ENCODE measurements around the gene ACCSL. TPM values are rescaled to one million over a fixed set of nuclear protein-coding genes. Genes with fewer than 3 reads are reported as not detected.

ACCSL gene
- total RNA-seq = not detected in 2 replicates

DNA sequence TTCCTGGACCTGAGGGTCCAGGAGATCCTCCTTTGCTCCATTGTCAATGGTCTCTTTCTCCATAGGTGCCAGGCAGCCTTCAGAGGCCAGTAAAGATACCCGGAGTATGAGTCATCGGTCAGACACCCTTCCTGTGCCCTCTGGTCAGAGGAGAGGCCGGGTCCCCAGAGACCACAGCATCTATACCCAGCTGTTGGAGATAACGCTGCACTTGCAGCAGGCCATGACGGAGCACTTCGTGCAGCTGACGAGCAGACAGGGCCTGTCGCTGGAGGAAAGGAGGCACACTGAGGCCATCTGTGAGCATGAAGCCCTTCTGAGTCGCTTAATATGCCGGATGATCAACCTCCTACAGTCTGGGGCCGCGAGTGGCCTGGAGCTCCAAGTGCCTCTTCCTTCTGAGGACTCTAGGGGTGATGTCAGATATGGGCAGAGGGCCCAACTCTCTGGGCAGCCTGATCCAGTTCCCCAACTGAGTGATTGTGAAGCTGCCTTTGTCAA is at the start of gene ACCSL:
ACCSL (plus strand) TSS at position 51 of the 501 bp plus-strand sequence; CDS start at position 107, 56 bp downstream.
- Mint-ChIP-seq H3K9me3 (no peaks in the 10 kb centered on the region), H3K36me3 (ENCODE audit: low read depth) (no peaks in the 10 kb centered on the region), H3K4me1 (ENCODE audit: low read depth) (no peaks in the 10 kb centered on the region), H3K27me3 (ENCODE audit: insufficient read depth) (peaks cover 3% of the 10 kb centered on the region), H3K27ac (no peak within 1 kb of the TSS), H3K4me3 (no peak within 1 kb of the TSS)
- intact Hi-C loops (cut with micrococcal nuclease) = no loop called here
- no peak for DNase-seq (ENCODE audit: low spot score)

DNA sequence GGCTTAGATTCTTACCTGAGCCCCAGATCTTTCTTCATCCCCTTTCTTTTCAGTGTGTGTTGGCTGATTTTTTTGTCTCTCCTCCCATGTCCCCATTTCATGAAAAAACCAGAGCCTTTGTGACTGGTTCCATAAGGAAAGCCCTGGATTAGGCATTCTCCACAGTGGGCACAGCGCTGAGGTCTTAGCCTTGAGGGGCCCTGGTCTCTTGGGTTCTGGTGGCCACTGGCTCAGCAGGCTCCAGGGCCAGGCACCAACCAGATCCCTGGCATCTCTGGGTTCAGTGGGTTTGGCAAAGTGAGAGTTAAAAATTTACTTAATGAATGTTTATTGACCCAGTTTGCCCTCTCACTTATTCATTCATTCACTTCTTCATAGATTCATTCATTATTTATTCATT is 49.5 kb upstream of the ACCSL start:
- Mint-ChIP-seq H3K9me3 (no peaks in the 10 kb centered on the region), H3K4me3 (no peak overlapping the region), H3K36me3 (ENCODE audit: low read depth) (no peaks in the 10 kb centered on the region), H3K4me1 (ENCODE audit: low read depth) (no peaks in the 10 kb centered on the region), H3K27me3 (ENCODE audit: insufficient read depth) (peaks cover 6% of the 10 kb centered on the region), H3K27ac (no peak overlapping the region)
- no peak for DNase-seq (ENCODE audit: low spot score)
- intact Hi-C loops (cut with micrococcal nuclease) = no loop called here

DNA sequence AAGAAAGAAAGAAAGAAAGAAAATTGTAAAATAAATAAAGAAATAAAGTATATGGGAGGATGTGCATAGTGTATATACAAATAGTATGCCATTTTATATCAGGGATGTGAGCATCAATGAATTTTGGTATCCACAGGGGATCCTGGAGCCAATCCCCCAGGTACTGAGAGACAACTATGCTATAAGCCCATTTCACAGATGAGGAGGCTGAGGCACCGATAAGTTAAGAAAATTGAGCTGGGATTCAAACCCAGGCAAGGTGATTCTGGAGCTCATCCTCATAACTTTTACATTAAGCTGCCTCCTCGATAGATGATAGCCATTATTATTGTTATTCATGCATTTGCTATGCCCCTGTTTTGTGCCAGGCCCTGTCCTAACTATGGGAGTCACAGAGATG is 47.0 kb upstream of the ACCSL start:
- intact Hi-C loops (cut with micrococcal nuclease) = no loop called here
- Mint-ChIP-seq H3K27me3 (ENCODE audit: insufficient read depth) (peaks cover 6% of the 10 kb centered on the region), H3K4me1 (ENCODE audit: low read depth) (no peaks in the 10 kb centered on the region), H3K36me3 (ENCODE audit: low read depth) (no peaks in the 10 kb centered on the region), H3K27ac (no peak overlapping the region), H3K9me3 (no peaks in the 10 kb centered on the region), H3K4me3 (no peak overlapping the region)
- DNase-seq (ENCODE audit: low spot score) = no peak

DNA sequence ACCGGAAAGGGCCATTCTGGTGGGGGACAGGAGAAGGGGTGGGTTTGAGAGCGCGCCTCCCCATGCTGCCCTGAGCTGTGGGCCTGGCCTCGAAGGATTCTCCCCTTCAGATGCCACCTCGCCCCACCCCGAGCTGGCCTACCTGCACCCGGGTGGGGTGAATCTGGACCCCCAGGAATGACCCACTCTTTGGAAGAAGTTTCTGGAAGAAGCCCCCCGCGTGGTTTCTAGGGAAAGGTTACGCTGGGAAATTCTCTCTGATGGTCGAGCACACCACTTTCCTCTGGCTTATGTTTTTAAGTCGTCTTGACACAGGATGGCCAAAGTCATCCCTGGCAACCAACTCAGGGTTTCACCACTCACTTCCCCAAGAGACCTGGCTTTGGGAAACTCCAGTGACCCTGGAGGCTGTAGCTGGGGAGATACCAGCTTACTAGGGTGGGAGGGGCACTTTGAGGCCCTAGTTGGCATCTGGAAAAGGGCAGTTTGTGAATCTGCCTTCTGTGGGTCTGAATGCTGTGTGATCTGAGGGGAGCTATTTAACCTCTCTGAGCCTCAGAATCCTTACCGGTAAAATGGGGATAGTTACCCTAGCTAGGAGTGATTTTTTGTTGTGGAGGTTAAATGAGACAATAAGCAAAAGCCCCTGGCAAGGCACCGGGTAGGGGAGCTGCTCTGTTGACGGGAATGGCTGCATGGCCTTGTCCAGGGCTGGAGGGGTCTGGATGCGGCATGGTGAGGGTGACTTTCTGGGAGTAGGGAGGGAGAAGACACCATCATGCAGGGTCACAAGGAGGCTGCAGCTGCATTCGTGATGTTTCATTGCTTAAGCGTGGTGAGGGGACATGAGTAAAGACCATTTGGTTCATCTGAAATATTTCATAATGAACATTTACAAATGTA is 45.3 kb upstream of the ACCSL start:
- H3K4me1 Mint-ChIP-seq (ENCODE audit: low read depth) = no peaks in the 10 kb centered on the region
- no peak overlapping the region for H3K27ac Mint-ChIP-seq
- intact Hi-C loops (cut with micrococcal nuclease) = no loop called here
- no peaks in the 10 kb centered on the region for H3K9me3 Mint-ChIP-seq
- no peak for DNase-seq (ENCODE audit: low spot score)
- no peaks in the 10 kb centered on the region for H3K36me3 Mint-ChIP-seq (ENCODE audit: low read depth)
- peaks cover 6% of the 10 kb centered on the region for H3K27me3 Mint-ChIP-seq (ENCODE audit: insufficient read depth)
- H3K4me3 Mint-ChIP-seq = no peak overlapping the region

DNA sequence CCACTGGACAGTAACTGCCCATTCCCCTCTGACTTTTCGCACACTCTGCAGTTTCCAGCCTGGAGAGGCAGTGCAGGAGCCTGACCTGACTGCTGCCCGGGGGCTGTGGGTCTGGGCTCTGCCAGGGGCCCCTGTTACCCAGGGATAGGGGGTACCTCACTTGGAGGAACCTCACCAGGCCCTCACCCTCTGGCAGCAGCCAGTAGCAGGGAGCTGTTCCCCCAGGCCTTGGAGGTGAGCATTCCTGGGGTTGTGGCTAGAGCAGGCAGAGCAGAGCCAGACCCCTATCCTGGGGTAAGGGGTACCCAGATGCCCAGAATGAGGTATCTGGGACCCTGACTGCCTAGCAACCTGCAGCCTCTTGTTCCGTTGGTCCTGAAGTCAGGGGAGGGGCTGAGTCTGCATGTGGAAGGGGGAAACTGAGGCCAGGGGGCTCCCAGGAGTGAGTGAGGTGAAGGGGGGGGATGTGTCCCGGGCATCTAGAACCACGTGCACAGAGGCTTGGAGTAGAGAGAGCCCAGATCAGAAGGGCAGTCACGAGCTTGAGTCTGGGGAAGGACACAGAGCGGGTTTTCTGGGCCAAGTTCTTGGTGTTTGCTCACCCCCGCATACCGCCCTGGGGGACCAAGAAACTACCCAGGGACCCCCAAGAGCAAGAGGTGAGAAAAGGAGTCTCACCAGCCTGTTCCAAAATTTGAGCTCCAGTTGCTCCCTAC is 43.9 kb upstream of the ACCSL start:
- DNase-seq (ENCODE audit: low spot score) = no peak
- intact Hi-C loops (cut with micrococcal nuclease) = no loop called here
- Mint-ChIP-seq H3K4me1 (ENCODE audit: low read depth) (no peaks in the 10 kb centered on the region), H3K27me3 (ENCODE audit: insufficient read depth) (peaks cover 5% of the 10 kb centered on the region), H3K36me3 (ENCODE audit: low read depth) (no peaks in the 10 kb centered on the region), H3K4me3 (no peak overlapping the region), H3K9me3 (no peaks in the 10 kb centered on the region), H3K27ac (no peak overlapping the region)

DNA sequence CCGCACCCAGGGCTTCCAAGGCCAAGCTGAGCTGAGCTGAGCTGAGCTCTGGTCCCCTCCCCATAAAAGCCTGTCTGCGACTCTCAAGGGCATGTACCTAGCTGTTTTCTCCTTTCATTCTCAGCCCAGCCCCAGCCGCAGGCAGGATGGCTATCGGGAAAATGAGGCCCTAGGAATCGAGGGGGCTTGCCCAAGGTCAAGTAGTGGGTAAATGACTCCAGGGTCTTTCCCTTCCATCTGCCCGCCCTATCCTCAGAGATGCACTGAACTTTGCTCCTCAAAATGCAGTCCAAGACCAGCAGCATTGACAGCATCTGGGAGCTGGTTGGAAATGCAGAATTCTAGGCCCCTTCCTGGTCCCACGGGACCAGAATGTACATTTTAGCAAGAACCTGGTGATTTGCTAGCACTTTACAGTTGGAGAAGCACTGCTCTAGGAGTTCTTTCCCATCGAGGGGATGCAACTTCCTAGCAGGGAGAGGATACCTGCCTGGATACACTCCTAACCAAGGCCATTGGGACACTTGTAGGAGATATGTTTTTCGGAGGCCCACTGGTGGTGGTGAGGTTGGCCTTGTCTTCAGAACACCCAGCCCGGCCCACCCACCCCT is 43.2 kb upstream of the ACCSL start:
- H3K4me3 Mint-ChIP-seq = no peak overlapping the region
- H3K9me3 Mint-ChIP-seq = no peaks in the 10 kb centered on the region
- no peaks in the 10 kb centered on the region for H3K4me1 Mint-ChIP-seq (ENCODE audit: low read depth)
- no peak for DNase-seq (ENCODE audit: low spot score)
- peaks cover 5% of the 10 kb centered on the region for H3K27me3 Mint-ChIP-seq (ENCODE audit: insufficient read depth)
- H3K36me3 Mint-ChIP-seq (ENCODE audit: low read depth) = no peaks in the 10 kb centered on the region
- intact Hi-C loops (cut with micrococcal nuclease) = no loop called here
- no peak overlapping the region for H3K27ac Mint-ChIP-seq

DNA sequence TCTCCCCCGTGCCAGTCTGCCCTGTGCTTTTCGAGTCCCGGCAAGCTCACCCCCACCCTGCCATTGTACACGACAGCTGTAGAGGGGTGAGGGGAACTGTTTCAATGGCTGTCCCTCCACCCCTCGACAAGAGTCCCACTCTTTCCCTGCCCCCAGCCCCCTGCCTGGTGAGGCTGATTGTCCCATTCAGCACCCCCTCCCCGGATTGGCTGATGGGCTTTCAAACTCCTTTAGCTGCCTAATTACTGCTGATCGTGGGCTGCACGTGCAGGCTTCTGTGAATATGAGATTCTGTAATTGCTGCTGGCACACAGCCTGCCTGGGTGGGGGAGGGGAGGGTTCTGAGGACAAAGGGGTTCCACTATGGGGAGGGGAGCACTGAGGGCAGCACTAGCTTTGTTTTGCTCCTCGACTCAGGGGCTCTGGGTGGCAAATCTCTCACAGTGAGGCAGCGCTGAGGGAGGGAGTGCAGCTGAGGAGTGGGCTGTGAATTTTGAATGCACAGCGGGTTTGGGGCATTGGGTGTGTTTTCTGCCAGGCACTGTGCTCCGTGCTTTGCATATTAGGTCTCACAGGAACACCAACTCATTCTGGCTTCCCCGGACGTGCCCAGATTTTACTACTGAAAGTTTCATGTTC is 42.6 kb upstream of the ACCSL start:
- Mint-ChIP-seq H3K4me3 (no peak overlapping the region), H3K27ac (no peak overlapping the region), H3K27me3 (ENCODE audit: insufficient read depth) (peaks cover 5% of the 10 kb centered on the region), H3K9me3 (no peaks in the 10 kb centered on the region), H3K4me1 (ENCODE audit: low read depth) (no peaks in the 10 kb centered on the region), H3K36me3 (ENCODE audit: low read depth) (no peaks in the 10 kb centered on the region)
- intact Hi-C loops (cut with micrococcal nuclease) = no loop called here
- no peak for DNase-seq (ENCODE audit: low spot score)

DNA sequence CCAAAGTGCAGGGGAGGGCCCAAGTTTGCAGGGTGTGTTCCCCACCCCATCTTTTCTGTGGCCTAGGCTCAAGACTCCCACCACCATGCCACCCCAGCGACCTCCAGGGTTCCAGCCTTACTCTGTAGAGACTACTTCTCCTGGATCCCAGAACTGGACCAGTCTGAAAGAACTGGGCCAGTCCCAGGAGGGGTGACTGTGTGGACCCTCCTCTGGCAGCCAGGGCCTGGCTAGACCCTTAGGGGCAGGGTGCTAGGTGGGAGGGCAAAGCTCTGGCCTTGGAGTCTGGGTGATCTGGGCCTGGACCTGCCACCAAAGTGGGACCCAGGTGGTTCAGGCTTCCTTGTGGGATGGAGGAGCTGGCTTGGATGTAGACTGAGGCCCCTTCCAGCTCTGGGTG is 41.8 kb upstream of the ACCSL start:
- intact Hi-C loops (cut with micrococcal nuclease) = no loop called here
- Mint-ChIP-seq H3K36me3 (ENCODE audit: low read depth) (no peaks in the 10 kb centered on the region), H3K27ac (no peak overlapping the region), H3K4me1 (ENCODE audit: low read depth) (no peaks in the 10 kb centered on the region), H3K27me3 (ENCODE audit: insufficient read depth) (peaks cover 5% of the 10 kb centered on the region), H3K9me3 (no peaks in the 10 kb centered on the region), H3K4me3 (no peak overlapping the region)
- DNase-seq (ENCODE audit: low spot score) = no peak

DNA sequence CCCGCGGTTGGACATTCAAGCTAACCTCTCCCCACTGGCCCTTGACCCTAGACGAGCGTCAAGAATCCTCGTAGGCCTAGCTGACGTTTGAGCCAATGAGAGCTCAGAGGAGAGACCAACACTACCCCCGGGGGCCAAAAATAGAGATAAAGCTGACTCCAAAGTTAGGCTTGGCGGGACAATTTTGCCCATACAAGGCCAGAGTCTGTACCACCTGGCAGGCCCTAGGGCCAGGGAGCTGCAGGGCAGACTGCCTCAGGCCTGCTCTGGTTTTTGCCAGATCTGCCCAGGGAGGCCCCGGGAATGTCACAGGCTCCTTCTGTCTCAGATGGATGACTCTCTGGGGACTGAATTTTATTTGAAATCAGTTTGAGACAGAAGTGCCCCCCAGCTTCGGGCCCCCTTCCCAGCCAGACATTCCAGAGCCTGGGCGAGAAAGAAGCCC is 40.8 kb upstream of the ACCSL start:
- no peak for DNase-seq (ENCODE audit: low spot score)
- intact Hi-C loops (cut with micrococcal nuclease) = no loop called here
- Mint-ChIP-seq H3K4me3 (no peak overlapping the region), H3K4me1 (ENCODE audit: low read depth) (no peaks in the 10 kb centered on the region), H3K36me3 (ENCODE audit: low read depth) (no peaks in the 10 kb centered on the region), H3K9me3 (no peaks in the 10 kb centered on the region), H3K27me3 (ENCODE audit: insufficient read depth) (peaks cover 2% of the 10 kb centered on the region), H3K27ac (no peak overlapping the region)

DNA sequence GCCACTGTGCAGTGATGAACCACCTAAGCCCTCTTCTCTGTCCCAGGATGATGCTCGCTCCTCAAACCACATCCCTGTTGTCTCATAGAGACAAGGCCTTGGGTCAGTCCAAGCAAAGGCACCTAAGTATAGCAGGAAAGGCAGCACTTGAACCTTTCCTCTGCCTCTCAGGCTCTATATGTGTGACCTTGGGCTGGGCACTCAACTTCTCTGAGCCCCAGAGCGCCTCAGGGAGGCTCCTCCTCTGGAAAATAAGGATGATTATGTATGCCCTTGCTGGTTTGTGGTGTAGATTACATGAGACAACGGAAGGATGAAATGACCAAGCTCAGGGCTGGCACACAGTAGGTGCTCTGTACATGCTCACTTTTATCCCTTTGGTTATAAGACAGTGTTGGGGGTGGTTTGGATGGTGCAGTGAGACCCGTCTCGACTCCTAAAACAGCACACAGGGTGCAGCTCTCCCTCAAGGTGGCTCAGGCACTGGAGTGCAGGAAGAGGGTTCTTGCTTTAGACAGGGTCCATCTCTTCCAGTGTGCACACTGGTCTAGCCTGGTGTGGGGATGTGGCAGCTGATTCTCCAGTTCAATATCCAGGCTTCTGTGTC is 40.2 kb upstream of the ACCSL start:
- H3K27ac Mint-ChIP-seq = no peak overlapping the region
- intact Hi-C loops (cut with micrococcal nuclease) = no loop called here
- H3K9me3 Mint-ChIP-seq = no peaks in the 10 kb centered on the region
- no peaks in the 10 kb centered on the region for H3K36me3 Mint-ChIP-seq (ENCODE audit: low read depth)
- H3K4me3 Mint-ChIP-seq = no peak overlapping the region
- no peak for DNase-seq (ENCODE audit: low spot score)
- H3K27me3 Mint-ChIP-seq (ENCODE audit: insufficient read depth) = peaks cover 2% of the 10 kb centered on the region
- no peaks in the 10 kb centered on the region for H3K4me1 Mint-ChIP-seq (ENCODE audit: low read depth)

DNA sequence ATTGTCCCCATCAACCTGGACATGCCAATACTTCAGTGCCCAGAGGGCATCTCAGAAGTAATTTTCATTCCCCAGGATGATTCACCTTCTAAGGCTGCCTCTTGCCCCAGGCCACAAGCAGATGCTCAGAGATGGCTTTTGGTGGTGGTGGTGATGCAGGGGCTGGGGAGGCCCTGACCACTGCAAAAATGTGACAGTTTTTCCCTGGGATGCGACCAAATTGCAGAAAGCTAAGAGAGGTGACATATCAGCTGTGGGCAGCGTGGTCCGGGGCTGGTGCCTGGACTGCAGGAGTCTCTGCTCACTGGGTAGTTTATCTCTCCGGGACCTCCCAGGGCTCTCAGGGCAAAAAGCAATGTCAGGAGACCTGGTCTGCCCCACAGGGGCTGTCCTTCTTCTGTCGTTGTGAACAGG is 39.7 kb upstream of the ACCSL start:
- intact Hi-C loops (cut with micrococcal nuclease) = no loop called here
- H3K36me3 Mint-ChIP-seq (ENCODE audit: low read depth) = no peaks in the 10 kb centered on the region
- peaks cover 2% of the 10 kb centered on the region for H3K27me3 Mint-ChIP-seq (ENCODE audit: insufficient read depth)
- H3K9me3 Mint-ChIP-seq = no peaks in the 10 kb centered on the region
- no peak overlapping the region for H3K4me3 Mint-ChIP-seq
- DNase-seq (ENCODE audit: low spot score) = no peak
- no peak overlapping the region for H3K27ac Mint-ChIP-seq
- no peaks in the 10 kb centered on the region for H3K4me1 Mint-ChIP-seq (ENCODE audit: low read depth)

DNA sequence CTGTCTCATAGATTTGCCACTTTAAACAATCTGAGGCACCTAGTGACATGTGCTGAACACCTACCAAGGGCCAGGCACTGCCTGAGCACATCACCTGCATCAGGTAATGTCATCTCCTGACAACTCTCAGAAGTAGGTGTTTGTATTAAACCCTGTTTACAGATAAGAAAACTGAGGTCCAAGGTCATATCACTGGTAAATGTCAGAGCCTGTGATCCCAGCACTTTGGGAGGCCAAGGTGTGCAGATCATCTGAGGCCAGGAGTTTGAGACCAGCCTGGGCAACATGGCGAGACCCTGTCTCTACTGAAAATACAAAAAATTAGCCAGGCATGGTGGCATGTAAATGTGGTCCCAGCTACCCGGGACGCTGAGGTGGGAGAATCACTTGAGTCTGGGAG is 39.1 kb upstream of the ACCSL start:
- H3K27me3 Mint-ChIP-seq (ENCODE audit: insufficient read depth) = peaks cover 2% of the 10 kb centered on the region
- H3K27ac Mint-ChIP-seq = no peak overlapping the region
- intact Hi-C loops (cut with micrococcal nuclease) = no loop called here
- H3K36me3 Mint-ChIP-seq (ENCODE audit: low read depth) = no peaks in the 10 kb centered on the region
- H3K9me3 Mint-ChIP-seq = no peaks in the 10 kb centered on the region
- H3K4me1 Mint-ChIP-seq (ENCODE audit: low read depth) = no peaks in the 10 kb centered on the region
- no peak overlapping the region for H3K4me3 Mint-ChIP-seq
- no peak for DNase-seq (ENCODE audit: low spot score)

Data from activated T-helper 1 cell treated with anti-CD3 and anti-CD28 coated beads, Interleukin-12 subunit alpha, Interleukin-12 subunit beta, Interleukin-2, Interleukin-4 antibody, amounts not matched to agents 30 ng/mL and 10 ng/mL and 1 ng/mL, durations not matched to agents 14 hours and 24 hours and 36 hours (primary cell).